ENCODE measurements around the gene TBC1D9.

DNA sequence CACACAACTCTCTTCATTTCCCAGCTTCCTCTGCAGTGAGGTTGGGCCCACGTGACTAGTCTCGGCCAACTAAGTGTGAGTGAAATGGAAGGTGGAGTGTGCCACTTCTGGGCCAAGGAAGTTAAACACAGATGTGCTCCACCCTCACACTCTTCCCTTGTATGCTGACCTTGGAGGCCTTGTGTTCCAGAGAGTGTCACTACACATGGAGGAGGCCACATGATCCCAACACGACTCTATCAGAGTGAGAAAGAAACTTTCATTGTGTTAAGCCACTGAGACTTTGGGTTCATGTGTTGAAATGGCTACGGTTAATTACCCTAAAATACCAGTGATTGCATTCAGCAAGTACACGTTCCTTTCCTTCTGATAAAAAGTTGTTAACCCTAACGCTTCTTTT is 55.1 kb downstream of the TBC1D9 start:
- TF ChIP-seq POLR2AphosphoS5 (IDR thresholded peaks at IDR 0.05; ENCODE audit: insufficient read depth in 1 of 2, low read depth in 1 of 2) (no peak), CTCF (IDR thresholded peaks at IDR 0.05) (no peak), POLR2A (IDR thresholded peaks at IDR 0.05) (no peak)
